A549 treated with RU486 at 1 μM for 4 hours (cell line): ENCODE measurements around the gene FAM53C. TPM values are rescaled to one million over a fixed set of nuclear protein-coding genes. Genes with fewer than 3 reads are reported as not detected.

Source experiments
- total RNA-seq: library from RNA; stranded (reverse); fragments of 200-300 nt; extraction: Qiagen RNA extraction; gene quantifications from 5 replicates; pipeline ENCODE4 v1.2.3, GENCODE V29; 2022; ENCODE audit warnings: low read depth

Gene FAM53C
- total RNA-seq: 19.7 to 22.3 TPM (median 20.9 TPM) in 5 replicates

DNA sequence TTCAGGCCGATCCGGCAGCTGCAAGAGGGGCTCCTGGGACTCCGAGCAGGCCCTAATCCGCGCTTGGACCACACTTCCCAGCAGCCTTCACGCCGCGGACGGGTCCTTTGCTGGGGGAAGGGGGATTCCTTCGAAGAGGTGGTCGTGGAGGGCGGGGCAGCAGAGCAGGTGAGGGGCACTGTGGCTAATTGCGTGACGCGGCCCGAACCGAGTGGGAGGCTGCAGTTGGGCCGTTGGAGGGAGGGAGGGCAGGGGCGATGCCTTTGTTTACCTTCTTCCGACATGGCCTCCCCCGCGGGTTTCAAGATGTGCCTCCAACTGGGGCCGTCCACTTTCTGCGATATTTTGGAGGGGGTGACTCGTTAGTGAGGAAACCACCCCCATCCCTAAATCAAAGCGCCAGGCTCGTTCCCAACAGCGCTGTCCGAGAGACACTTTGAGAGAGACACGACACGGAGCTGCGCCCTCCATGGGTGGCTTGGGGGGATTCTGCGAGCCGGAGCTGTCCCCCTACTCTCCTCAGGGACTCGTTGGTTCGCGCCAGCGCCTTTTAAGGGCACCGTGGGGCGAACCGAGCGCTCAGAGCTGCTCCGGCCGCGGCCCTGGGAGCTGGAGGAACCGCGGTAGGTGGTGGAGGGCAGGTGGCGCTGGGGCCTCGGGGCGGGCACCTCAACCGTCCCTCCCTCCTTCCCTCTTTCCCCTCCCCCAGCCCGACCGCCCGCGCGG lies at the start of gene FAM53C:
TSS of gene FAM53C (plus strand) at position 582 of the 726 bp plus-strand sequence. CDS start 3,070 bp downstream, outside the sequence.

DNA sequence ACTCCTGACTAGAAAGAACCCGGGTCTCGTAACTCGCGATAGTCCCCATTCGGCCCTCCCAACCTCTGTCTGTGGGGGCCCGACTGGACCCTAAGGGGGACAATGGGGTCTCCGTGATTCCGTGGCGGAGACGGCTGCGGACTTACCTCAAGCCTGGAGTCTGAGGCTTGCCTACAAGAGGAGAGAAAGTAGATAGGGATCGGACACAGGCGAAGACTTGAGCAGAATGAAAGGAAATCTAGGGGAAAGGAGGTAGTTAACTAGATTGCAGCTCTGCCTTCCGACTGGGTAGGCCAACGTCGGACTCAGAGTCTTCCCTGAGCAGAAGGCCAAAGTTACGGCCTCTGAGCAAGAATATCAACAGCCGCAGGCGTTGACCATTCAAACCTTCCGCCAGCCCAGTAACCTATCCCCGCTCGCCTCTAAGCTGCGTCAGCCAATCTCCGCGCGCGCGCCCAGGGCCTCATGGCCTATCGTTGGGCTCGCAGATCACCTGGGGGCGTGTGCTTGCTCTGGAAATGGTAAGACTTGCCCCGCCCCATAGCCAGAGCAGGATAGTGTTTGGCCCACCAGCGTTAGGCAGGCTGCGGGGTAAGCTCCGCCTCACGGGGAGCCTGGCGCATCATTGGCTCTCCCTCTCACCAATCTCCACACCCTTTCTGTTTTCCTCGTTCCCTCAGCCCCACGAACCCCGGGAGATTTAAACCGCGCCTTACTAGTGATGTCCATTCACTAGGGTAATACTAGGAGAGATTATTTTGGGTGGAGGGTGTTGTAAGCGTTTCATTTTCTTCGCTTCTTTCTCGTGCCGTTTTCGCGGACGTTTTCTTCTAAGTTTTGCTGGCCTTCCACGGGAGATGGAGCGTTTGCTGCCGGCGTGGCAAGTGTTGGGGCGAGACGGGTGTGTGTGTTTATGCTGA lies 6.4 kb upstream of the FAM53C start, which contains the start of gene CDC25C:
TSS of gene CDC25C (minus strand) at position 356 of the 920 bp plus-strand sequence. CDS start 624 bp downstream, outside the sequence.

DNA sequence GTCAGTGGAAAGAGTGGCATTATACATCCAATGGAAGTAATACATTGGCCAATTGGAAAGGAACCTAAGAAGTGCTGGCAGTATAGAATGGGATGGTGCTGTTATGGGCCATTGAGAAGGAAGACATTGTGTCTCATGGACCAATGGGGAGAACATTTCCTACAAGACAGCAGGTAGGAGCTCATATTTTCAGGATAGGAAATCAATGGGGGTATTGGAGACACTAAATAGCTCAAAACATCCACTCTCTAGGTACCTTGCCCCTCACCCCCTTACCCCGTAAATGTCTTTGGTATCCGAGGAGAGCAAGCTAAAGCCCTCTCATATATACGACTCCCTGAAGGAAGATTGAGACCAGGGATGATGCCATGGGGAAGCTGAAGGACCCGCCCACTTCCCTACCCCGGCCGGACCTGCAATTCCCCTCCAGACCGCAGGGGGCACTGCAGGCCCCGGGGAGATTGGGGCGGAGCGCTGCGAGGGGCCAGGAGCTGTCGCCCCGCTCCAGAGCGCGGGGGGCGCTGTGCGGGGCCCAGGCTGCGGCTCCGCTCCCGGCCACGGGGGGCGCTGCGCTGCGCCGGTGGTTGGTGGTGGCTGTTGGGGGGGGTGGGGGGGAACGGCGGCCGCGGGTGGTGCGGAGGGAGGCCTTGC lies 14.1 kb downstream of the FAM53C start, which contains the start of gene KDM3B:
TSS of gene KDM3B (plus strand) at position 615 of the 651 bp plus-strand sequence. CDS start 111 bp downstream, outside the sequence.

Other genes with a start within 250 kb of the FAM53C start
- not detected in 5 replicates for gene NME5, start 198.8 kb upstream of the FAM53C start, total RNA-seq
- 47.6 to 55.3 TPM (median 49.0 TPM) in 5 replicates for gene BRD8, start 159.6 kb upstream of the FAM53C start, total RNA-seq
- 42.0 to 48.1 TPM (median 47.0 TPM) in 5 replicates for gene KIF20A, start 159.2 kb upstream of the FAM53C start, total RNA-seq
- 20.6 to 33.3 TPM (median 27.7 TPM) in 5 replicates for gene CDC23, start 124.9 kb upstream of the FAM53C start, total RNA-seq
- gene GFRA3, start 63.6 kb upstream of the FAM53C start, total RNA-seq: 0.09 to 0.12 TPM (median 0.12 TPM) in 3 of 5 replicates, not detected in the others
- gene CDC25C, start 6.5 kb upstream of the FAM53C start, total RNA-seq: 10.7 to 12.9 TPM (median 11.2 TPM) in 5 replicates
- 34.8 to 48.6 TPM (median 42.1 TPM) in 5 replicates for gene KDM3B, start 14.4 kb downstream of the FAM53C start, total RNA-seq
- gene REEP2, start 100.8 kb downstream of the FAM53C start, total RNA-seq: 5.3 to 7.2 TPM (median 6.5 TPM) in 5 replicates
- gene EGR1, start 127.2 kb downstream of the FAM53C start, total RNA-seq: 9.3 to 15.3 TPM (median 11.8 TPM) in 5 replicates
- 105 to 150 TPM (median 122 TPM) in 5 replicates for gene ETF1, start 205.0 kb downstream of the FAM53C start, total RNA-seq
- gene HSPA9, start 237.1 kb downstream of the FAM53C start, total RNA-seq: 339 to 378 TPM (median 361 TPM) in 5 replicates